Transverse colon (tissue), 3 donors: ENCODE data around the gene SCD5.

Experiments
- CTCF ChIP-seq, 5 experiments: fragments of 200-600 bp in 3 of 5; fragments of 450-650 bp in 2 of 5; sonication (generic) in 3 of 5; IDR thresholded peaks; 1 replicate in 2 of 5; 2 replicates in 3 of 5; pipeline ENCODE4 v1.5.1; 2016 to 2017; ENCODE audit warnings: antibody characterized with exemption in 5 of 5, inconsistent platforms in 3 of 5, mild to moderate bottlenecking in 2 of 5, moderate library complexity in 1 of 5
- POLR2A ChIP-seq: fragments of 450-650 bp; IDR thresholded peaks from one replicate; pipeline ENCODE4 v1.6.1; 2016; ENCODE audit warnings: antibody characterized with exemption, mild to moderate bottlenecking, moderate library complexity

GRCh38 chr4:82747686-82748575, 50.7 kb downstream of the SCD5 start:
- no peak for TF ChIP-seq CTCF (IDR thresholded peaks at IDR 0.05)
- TF ChIP-seq POLR2A = no peak
